VCaP (cell line): Measurements from ENCODE around the gene SLX9.

Source experiments
- H3K27ac ChIP-seq: fragments of 450-650 bp; 2 replicates; pipeline ENCODE4 v1.5.1; 2017
- TF ChIP-seq, protein P1 (sequence below): fragments of 450-650 bp; conservative IDR thresholded peaks from 2 replicates; pipeline ENCODE4 v1.5.1; 2017; ENCODE audit warnings: mild to moderate bottlenecking, moderate library complexity

SLX9 gene

DNA sequence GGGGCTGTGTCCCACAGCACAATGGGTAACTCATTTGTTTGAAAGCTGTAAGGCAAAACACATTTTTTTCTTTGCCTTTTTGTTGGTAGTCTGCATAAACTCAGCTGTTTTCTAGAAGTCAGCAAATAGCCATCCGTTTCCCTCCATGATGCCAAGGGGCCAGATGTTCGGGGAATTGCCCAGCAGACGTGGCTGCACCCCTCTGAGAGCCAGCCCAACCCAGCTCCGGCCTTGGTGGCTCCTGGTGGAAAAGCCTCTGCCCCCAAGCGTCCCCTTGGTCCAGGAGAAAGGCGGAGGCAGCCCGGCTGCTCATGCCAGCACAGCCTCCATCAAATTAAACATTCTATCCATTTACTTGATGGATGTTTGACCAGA is 76.2 kb downstream of the SLX9 start:
- TF ChIP-seq, protein P1, sequence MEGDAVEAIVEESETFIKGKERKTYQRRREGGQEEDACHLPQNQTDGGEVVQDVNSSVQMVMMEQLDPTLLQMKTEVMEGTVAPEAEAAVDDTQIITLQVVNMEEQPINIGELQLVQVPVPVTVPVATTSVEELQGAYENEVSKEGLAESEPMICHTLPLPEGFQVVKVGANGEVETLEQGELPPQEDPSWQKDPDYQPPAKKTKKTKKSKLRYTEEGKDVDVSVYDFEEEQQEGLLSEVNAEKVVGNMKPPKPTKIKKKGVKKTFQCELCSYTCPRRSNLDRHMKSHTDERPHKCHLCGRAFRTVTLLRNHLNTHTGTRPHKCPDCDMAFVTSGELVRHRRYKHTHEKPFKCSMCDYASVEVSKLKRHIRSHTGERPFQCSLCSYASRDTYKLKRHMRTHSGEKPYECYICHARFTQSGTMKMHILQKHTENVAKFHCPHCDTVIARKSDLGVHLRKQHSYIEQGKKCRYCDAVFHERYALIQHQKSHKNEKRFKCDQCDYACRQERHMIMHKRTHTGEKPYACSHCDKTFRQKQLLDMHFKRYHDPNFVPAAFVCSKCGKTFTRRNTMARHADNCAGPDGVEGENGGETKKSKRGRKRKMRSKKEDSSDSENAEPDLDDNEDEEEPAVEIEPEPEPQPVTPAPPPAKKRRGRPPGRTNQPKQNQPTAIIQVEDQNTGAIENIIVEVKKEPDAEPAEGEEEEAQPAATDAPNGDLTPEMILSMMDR, result no peak
- H3K27ac ChIP-seq, result no peak overlapping the region

DNA sequence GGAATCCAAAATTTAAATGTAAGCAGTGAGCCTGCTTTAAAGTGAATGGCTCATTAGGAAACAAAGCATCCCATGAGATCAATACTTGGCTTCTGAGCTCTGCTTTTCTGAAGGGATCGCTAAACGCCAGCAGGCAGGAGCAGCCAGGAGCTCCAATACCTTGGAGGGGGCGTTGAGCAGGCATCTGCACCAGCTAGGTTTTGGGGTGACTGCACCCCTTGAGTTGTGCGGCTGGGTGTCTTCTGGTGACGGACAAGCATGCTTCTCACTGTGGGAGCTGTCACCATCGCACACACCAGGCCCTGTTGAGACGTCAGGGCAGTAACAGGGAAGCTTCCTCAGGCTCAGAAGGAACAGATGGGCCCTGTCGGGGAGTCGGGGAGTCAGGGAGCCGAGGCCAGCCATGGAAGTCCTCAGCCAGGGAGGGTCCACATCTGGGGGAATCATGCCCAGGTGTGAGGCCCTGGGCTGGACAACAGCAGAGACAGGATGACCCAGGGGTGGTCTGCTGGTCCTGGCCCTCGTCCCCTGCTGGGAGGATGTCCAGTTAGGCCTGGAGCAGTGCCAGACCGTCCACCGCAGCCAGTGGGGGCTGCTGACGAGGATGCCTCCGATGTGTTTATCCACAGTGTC is 76.7 kb downstream of the SLX9 start:
- TF ChIP-seq, protein P1, result no peak
- no peak overlapping the region for H3K27ac ChIP-seq

DNA sequence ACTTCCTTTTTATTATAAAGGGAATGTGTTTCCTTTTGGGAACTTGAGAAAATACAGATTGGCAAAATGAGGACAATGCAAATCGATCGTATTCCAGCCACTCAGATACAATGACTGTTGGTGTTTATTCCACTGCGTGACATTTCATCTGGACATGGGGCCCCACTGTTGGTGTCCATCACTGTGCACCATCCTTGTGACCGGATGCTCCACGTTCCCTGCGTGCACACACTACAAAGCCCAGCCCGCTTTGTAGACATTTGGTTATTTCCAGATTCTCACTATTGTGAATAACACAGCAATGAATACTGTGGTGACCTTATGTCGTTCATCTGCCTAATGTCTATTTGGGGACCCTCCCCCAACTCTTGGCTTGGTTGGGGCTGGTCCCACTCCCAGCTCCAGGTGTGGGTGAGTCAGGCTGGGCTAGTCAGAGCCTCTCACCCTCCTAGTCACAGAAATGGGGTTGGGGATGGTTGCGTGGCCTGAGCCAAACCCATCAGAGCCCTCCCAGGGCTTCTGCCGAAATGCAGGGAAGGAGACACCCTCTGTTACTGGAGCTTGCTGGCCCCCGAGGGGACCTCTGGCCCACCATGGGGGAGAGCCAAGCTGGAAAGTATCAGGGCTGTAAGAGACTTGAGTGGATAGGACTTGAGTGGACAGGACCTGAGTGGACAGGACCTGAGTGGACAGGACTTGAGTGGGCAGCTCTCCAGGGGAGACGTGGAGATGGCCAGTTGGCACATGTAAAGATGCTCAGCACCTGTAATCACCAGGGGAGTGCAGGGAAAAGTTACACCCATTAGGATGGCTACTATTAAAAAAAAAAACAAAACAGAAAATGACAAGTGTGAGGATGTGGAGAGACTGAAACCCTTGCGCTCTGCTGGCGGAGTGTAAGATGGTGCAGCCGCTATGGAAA is 77.5 kb downstream of the SLX9 start:
- TF ChIP-seq, protein P1, result no peak
- no peak overlapping the region for H3K27ac ChIP-seq

DNA sequence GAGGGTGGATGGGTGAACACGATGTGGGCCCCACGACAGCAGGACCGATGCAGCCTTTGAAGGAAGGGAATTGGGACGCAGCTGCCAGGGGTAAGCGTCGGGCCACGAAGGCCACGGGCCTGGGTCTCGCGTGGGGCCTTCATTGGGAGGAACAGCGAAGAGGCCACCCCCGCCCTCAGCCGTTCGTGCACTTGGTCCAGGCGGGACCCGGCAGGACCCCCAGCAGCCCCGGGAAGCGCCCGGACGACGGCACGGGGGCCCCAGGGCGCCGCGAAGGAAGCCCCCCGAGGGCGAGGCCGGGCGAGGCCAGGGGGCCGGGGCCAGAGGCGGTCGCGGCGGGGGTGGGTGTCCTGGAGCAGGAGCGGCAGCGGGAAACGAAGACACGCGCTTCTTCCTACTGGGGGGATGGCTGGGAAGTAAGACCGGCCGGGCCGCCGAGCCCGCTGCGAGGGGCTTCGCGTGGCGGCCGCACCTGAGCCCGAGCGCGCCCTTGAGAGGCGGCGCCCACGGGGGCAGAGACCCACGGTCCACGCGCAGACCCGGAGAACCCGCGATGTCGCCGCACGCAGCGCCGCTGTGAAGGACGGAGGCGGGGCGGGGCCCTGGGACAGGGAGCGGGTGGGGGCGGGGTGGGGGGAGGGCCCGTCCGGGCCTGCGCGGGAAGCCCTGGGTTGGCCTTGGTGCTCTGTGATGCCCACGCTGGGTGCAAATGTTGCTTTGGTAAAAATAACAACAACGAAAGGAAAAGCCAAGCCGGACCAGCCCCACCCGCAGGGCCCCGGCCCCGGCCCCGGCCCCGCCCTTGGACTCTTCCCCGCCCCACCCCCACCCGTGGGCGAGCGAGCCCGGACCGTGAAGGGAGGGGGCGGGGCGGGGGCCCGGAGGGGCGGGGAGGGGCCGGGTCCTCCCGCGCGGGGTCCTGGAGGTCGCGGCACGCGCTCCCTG is 78.6 kb downstream of the SLX9 start:
- H3K27ac ChIP-seq, result no peak overlapping the region; the same call in 1 of the 2 replicates
- TF ChIP-seq, protein P1, result no peak

DNA sequence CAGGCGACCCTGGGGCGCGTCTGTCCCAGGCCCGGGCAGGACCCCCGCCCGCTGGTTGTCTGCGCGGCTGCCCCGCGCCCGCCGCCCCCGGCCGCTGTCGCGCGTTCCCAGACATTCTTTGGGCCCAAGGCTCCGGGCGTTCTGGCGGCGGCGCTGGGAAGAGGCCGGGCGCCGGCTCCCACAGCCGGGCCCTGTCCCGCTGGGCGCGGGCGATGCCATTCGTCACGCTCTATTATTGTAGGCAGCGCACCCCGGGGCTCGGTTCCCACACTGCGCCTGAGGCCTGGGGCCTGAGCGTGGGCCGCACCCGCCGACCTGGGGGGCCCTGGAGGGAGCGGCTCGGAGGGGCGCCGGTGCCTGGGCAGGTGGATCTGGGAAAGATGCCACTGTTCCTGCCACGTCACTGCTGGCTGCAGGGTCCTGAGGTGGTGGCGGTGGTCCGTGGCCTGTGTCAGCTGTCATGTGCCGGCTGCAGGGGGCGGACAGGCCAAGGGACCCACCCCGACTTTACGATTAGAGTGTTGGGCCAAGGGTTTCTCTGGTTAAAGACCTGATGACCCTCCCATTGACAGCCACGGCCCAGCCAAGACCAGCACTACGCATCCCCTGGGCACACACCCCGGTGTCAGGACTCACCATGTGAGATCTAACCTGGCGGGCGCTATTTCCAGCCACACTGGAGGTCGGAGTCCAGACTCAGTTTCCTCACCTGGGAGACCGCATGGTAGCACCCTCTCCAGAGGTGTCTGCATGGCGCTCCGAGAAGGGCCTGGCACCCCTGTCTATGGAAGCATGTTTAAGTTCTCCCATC is 79.5 kb downstream of the SLX9 start:
- H3K27ac ChIP-seq, result no peak overlapping the region
- TF ChIP-seq, protein P1, result no peak

DNA sequence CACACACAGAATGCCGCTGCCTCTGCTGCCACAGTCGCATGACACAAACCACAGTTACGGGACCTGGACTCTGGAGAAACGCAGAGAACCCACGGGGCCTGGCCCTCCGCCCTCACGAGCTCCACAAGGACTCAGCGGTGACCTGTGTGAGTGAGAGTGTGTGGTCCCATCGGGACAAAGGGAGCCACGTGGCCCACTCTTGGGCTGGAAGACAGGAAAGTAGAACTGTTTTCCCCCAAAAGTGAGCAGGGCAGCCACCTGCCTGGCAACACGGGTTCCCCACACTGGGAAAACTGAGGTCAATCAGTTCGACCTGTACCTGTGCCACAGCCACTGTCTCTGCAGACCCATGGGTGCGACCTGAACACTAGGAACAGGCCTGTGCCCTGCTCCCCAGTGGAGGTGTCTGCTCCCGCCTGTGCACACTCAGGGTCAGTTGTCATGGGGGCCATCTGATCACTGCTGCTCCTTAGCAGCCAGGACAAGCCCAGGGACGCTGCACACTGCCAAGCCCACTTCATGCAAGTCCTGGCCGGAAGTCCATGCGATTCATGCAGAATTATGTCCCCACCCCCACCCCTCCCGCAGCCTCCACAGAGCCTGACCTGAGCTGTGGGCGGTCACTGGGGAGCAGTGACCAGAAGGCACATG is 80.2 kb downstream of the SLX9 start:
- H3K27ac ChIP-seq, result no peak overlapping the region
- TF ChIP-seq, protein P1, result no peak
